Activated CD8-positive, alpha-beta memory T cell treated with anti-CD3 and anti-CD28 coated beads, Interleukin-2, amount 50 U/mL, for 48 hours (primary cell): ENCODE data around the gene MTUS2.
A peak's percentile ranks its signal among the peaks of the same experiment; 100 is the strongest.

Experiments
- DNase-seq: peaks from one replicate; pipeline ENCODE4 v3.0.0-alpha.2; 2020

Gene MTUS2

GRCh38 chr13:29464105-29464679, 644.1 kb downstream of the MTUS2 start:
- DNase-seq: no peak

GRCh38 chr13:29465741-29466293, 645.7 kb downstream of the MTUS2 start:
- DNase-seq: no peak

- DNase-seq: no peak
Observed at GRCh38 chr13:29471551-29471950, 651.4 kb downstream of the MTUS2 start.

GRCh38 chr13:29472332-29472961, 652.3 kb downstream of the MTUS2 start:
- DNase-seq: peak; percentile 74

GRCh38 chr13:29473166-29473565, 653.0 kb downstream of the MTUS2 start:
- DNase-seq: no peak

- no peak for DNase-seq
Observed at GRCh38 chr13:29474991-29475390, 654.9 kb downstream of the MTUS2 start.

GRCh38 chr13:29476046-29476445, 655.9 kb downstream of the MTUS2 start:
- no peak for DNase-seq

GRCh38 chr13:29479716-29480492, 659.8 kb downstream of the MTUS2 start:
- no peak for DNase-seq

GRCh38 chr13:29480893-29481525, 660.9 kb downstream of the MTUS2 start:
- DNase-seq: no peak

- DNase-seq: no peak
Observed at GRCh38 chr13:29481603-29482002, 661.5 kb downstream of the MTUS2 start.

- no peak for DNase-seq
Observed at GRCh38 chr13:29482504-29482903, 662.4 kb downstream of the MTUS2 start.

- no peak for DNase-seq
Observed at GRCh38 chr13:29483211-29483610, 663.1 kb downstream of the MTUS2 start.

- DNase-seq: no peak
Observed at GRCh38 chr13:29483623-29484022, 663.5 kb downstream of the MTUS2 start.

GRCh38 chr13:29484236-29484635, 664.1 kb downstream of the MTUS2 start:
- no peak for DNase-seq

- no peak for DNase-seq
Observed at GRCh38 chr13:29484796-29485195, 664.7 kb downstream of the MTUS2 start.

- DNase-seq: no peak
Observed at GRCh38 chr13:29486551-29486950, 666.4 kb downstream of the MTUS2 start.

GRCh38 chr13:29487466-29488454, 667.6 kb downstream of the MTUS2 start:
- DNase-seq: no peak

- no peak for DNase-seq
Observed at GRCh38 chr13:29489650-29490560, 669.8 kb downstream of the MTUS2 start.

GRCh38 chr13:29490561-29490885, 670.4 kb downstream of the MTUS2 start:
- no peak for DNase-seq

- no peak for DNase-seq
Observed at GRCh38 chr13:29491248-29491647, 671.1 kb downstream of the MTUS2 start.

- DNase-seq: no peak
Observed at GRCh38 chr13:29493796-29494195, 673.7 kb downstream of the MTUS2 start.
